A549 (cell line): ENCODE results near the gene FAM204A. TPM values are rescaled to one million over a fixed set of nuclear protein-coding genes. Genes with fewer than 3 reads are reported as not detected.

Experiments used
- ATAC-seq, 2 experiments: fragments of 200-7000 bp in 1 of 2; fragments of >200 bp in 1 of 2; cut with Nextera tagmentation in 1 of 2; cut with Tn5 transposase in 1 of 2; 3 replicates each; pipeline versions ENCODE4 v1.8.0 to v1.9.1; 2018 to 2020; ENCODE audit warnings: mild to moderate bottlenecking in 1 of 2, moderate library complexity in 1 of 2
- CTCF ChIA-PET: fragments of 300-600 bp; sonication (Branson Sonifier 250); formaldehyde crosslinking; extraction: SDS; loops from one replicate; lab custom pipeline; 2021; ENCODE audit warnings: antibody characterized with exemption, inconsistent platforms; lab: Yijun Ruan, JAX
- POLR2A ChIA-PET: fragments of 350-600 bp; formaldehyde crosslinking; extraction: SDS; loops from one replicate; lab custom pipeline; 2021; ENCODE audit warnings: antibody characterized with exemption, inconsistent platforms; lab: Yijun Ruan, JAX
- DNase-seq, 2 experiments: peaks; one replicate each; pipeline versions ENCODE4 v3.0.0 to v3.0.0-alpha.2; 2011 to 2016; ENCODE audit warnings: low read depth in 1 of 2, low spot score in 1 of 2
- FAIRE-seq: peaks from 2 replicates; lab custom pipeline; 2011; peaks lifted over from hg19 to GRCh38; lab: Jason Lieb, UNC
- H3K27ac ChIP-seq, 2 experiments: fragments of >200 bp; sonication (Bioruptor Twin); formaldehyde crosslinking; 3 replicates each; pipeline ENCODE4 v1.5.1; 2016 to 2017
- H3K4me1 ChIP-seq: fragments of >200 bp; sonication (Bioruptor Twin); formaldehyde crosslinking; 3 replicates; pipeline ENCODE4 v1.6.1; 2016
- H3K4me2 ChIP-seq: fragments of >200 bp; sonication (Bioruptor Twin); formaldehyde crosslinking; 3 replicates; pipeline ENCODE4 v1.6.1; 2016
- H3K4me3 ChIP-seq: fragments of >200 bp; sonication (Bioruptor Twin); formaldehyde crosslinking; 3 replicates; pipeline ENCODE4 v1.5.1; 2016
- H3K9me3 ChIP-seq: fragments of >200 bp; sonication (Bioruptor Twin); formaldehyde crosslinking; 3 replicates; pipeline ENCODE4 v1.6.1; 2016
- CBX2 ChIP-seq: fragments of 200-600 bp; sonication (generic); IDR thresholded peaks from 2 replicates; pipeline ENCODE4 v1.6.1; 2016; ENCODE audit warnings: low read depth, mild to moderate bottlenecking, borderline replicate concordance
- CTCF ChIP-seq: fragments of >200 bp; sonication (Bioruptor Twin); formaldehyde crosslinking; IDR thresholded peaks from 3 replicates; pipeline ENCODE4 v1.5.1; 2016
- FOSB ChIP-seq: fragments of 250-450 bp; sonication (Bioruptor Pico); IDR thresholded peaks from 2 replicates; pipeline ENCODE4 v1.5.0; 2020; ENCODE audit warnings: mild to moderate bottlenecking, moderate library complexity
- HDAC2 ChIP-seq: fragments of 200-600 bp; sonication (generic); IDR thresholded peaks from 2 replicates; pipeline ENCODE4 v1.6.1; 2016
- HEYL ChIP-seq: fragments of 250-450 bp; sonication (Bioruptor Pico); IDR thresholded peaks from 2 replicates; pipeline ENCODE4 v1.8.0; 2021; ENCODE audit warnings: mild to moderate bottlenecking, moderate library complexity
- JUN ChIP-seq, 2 experiments: fragments of >200 bp; sonication (Bioruptor Twin); formaldehyde crosslinking; IDR thresholded peaks; 2 replicates in 1 of 2; 3 replicates in 1 of 2; pipeline ENCODE4 v1.6.1; 2016 to 2017
- JUNB ChIP-seq: fragments of >200 bp; sonication (Bioruptor Twin); formaldehyde crosslinking; IDR thresholded peaks from 2 replicates; pipeline ENCODE4 v1.6.1; 2016
- MAFK ChIP-seq: fragments of 450-650 bp; IDR thresholded peaks from 2 replicates; pipeline ENCODE4 v1.6.1; 2014; ENCODE audit not compliant: partially characterized antibody
- NPAS2 ChIP-seq: fragments of 250-450 bp; sonication (Bioruptor Pico); IDR thresholded peaks from 2 replicates; pipeline ENCODE4 v1.8.0; 2022; ENCODE audit warnings: mild to moderate bottlenecking, moderate library complexity, borderline replicate concordance
- NR3C1 ChIP-seq: fragments of >200 bp; sonication (Bioruptor Twin); formaldehyde crosslinking; IDR thresholded peaks from 3 replicates; pipeline ENCODE4 v1.6.1; 2017
- PHF8 ChIP-seq: fragments of 200-600 bp; sonication (generic); IDR thresholded peaks from 2 replicates; pipeline ENCODE4 v1.6.1; 2016; ENCODE audit warnings: low read depth, mild to moderate bottlenecking, antibody characterized with exemption, moderate library complexity, borderline replicate concordance
- POLR2A ChIP-seq: IDR thresholded peaks from 2 replicates; pipeline ENCODE4 v1.6.1; 2012; ENCODE audit warnings: mild to moderate bottlenecking, low read length
- POLR2AphosphoS2 ChIP-seq: conservative IDR thresholded peaks from 2 replicates; pipeline ENCODE4 v1.6.1; 2012; ENCODE audit warnings: low read length, improper control_type of control experiment, inconsistent platforms
- RCOR1 ChIP-seq: fragments of 150-350 bp; IDR thresholded peaks from 2 replicates; pipeline ENCODE4 v1.6.1; 2014; ENCODE audit warnings: antibody characterized with exemption, low read length, low read depth
- REST ChIP-seq: fragments of 200-600 bp; sonication (generic); IDR thresholded peaks from 2 replicates; pipeline ENCODE4 v1.6.1; 2016; ENCODE audit warnings: antibody characterized with exemption, mild to moderate bottlenecking, moderate library complexity
- SMC3 ChIP-seq: fragments of >200 bp; sonication (Bioruptor Twin); formaldehyde crosslinking; IDR thresholded peaks from 3 replicates; pipeline ENCODE4 v1.6.1; 2018; ENCODE audit warnings: inconsistent platforms
- USF2 ChIP-seq: fragments of 450-650 bp; IDR thresholded peaks from 2 replicates; pipeline ENCODE4 v1.6.1; 2014; ENCODE audit warnings: antibody characterized with exemption
- ZC3H11A ChIP-seq: fragments of 450-650 bp; IDR thresholded peaks from 2 replicates; pipeline ENCODE4 v1.6.1; 2014; ENCODE audit warnings: antibody characterized with exemption, mild to moderate bottlenecking
- WGBS: methylation state at CpG from one replicate; pipeline ENCODE4 v1.1.6; 2017; ENCODE audit errors: missing lambda C conversion rate; 5-methylcytosine and 5-hydroxymethylcytosine counted together
- polyA plus RNA-seq, 4 experiments: library from polyadenylated mRNA; depleted of rRNA in 3 of 4; stranded (reverse); fragments of >200 nt; fragmentation: RNase III in 1 of 4; extraction: RNeasy Plus Mini Kit Qiagen cat#74134 plus additional on column Dnase treatment in 1 of 4; gene quantifications; 2 replicates in 3 of 4; 3 replicates in 1 of 4; pipeline ENCODE4 v1.2.3, GENCODE V29; 2011 to 2017
- TF ChIP-seq, protein P1 (sequence below): IDR thresholded peaks from 2 replicates; pipeline ENCODE4 v1.6.1; 2012
- TF ChIP-seq, protein P2 (sequence below): fragments of 150-350 bp; IDR thresholded peaks from 2 replicates; pipeline ENCODE4 v1.6.1; 2014; ENCODE audit warnings: low read depth, mild to moderate bottlenecking, low read length
- TF ChIP-seq, protein P3 (sequence below): fragments of 250-450 bp; sonication (Bioruptor Pico); IDR thresholded peaks from 2 replicates; pipeline ENCODE4 v1.5.0; 2021; ENCODE audit warnings: mild to moderate bottlenecking, moderate library complexity, borderline replicate concordance

The FAM204A gene
- polyA plus RNA-seq, 2 of the 4 experiments (the other 2 are of a cell fraction) = 39.2 to 62.8 TPM

- no peak overlapping the region for H3K27ac ChIP-seq
- H3K4me3 ChIP-seq = no peak overlapping the region
- ChIA-PET CTCF (interaction anchor here (0.6 to 1.3 kb wide), 2 partner anchors 116 to 379 kb away, joined by 3 to 4 read pairs; no protein-coding TSS in a partner anchor), POLR2A (no interaction called here)
- peaks cover 13% of the 10 kb centered on the region for H3K4me1 ChIP-seq
- no peak for DNase-seq
- no peak overlapping the region for H3K4me2 ChIP-seq
- 74% methylated on average over 3 of the region's 3 CpGs for WGBS
- H3K9me3 ChIP-seq = no peaks in the 10 kb centered on the region
- peak; percentile 49 for FAIRE-seq
- TF ChIP-seq ZC3H11A (no peak), MAFK (peak; percentile 67)
- TF ChIP-seq, all 56 proteins: peak for 1
- no peak for ATAC-seq
These were observed 1.4 kb upstream of the FAM204A start for GRCh38 chr10:118343549-118343948.

DNA sequence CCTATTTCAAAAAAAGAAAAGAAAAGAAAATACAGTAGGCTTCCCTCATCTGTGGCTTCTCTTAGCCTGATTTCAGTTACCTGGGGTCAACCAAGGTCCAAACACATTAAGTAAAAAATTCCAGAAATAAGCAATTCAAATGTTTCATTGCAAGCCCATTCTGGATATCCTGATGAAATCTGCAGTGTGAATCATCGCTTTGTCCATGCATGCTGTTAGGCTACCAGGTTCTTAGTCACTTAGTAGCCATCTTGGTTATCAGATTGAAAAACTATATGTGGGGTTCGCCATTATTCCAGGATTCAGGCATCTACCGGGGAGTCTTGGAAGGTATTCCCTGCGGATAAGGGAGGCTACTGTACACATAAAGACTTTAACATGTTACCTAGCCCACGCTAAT is 991 bp upstream of the FAM204A start:
- Histone ChIP-seq H3K27ac (no peak overlapping the region), H3K4me2 (no peak overlapping the region; the same call in 1 of the 3 replicates), H3K4me3 (no peak overlapping the region)
- WGBS = 90% methylated on average over 5 of the region's 5 CpGs
- TF ChIP-seq, protein P1, sequence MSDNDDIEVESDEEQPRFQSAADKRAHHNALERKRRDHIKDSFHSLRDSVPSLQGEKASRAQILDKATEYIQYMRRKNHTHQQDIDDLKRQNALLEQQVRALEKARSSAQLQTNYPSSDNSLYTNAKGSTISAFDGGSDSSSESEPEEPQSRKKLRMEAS = no peak
- TF ChIP-seq NR3C1 (no peak), HDAC2 (no peak), CTCF (no peak), SMC3 (no peak)
- TF ChIP-seq, all 56 proteins: peak for 0
- POLR2A ChIA-PET = no interaction called here
- FAIRE-seq = no peak
- no peak for ATAC-seq
- peak; percentile 5 to 13 for DNase-seq
- CTCF ChIA-PET = interaction anchor here (0.6 to 1.3 kb wide), 2 partner anchors 116 to 379 kb away, joined by 3 to 4 read pairs; no protein-coding TSS in a partner anchor
- Histone ChIP-seq H3K4me1 (peaks cover 13% of the 10 kb centered on the region), H3K9me3 (no peaks in the 10 kb centered on the region)

DNA sequence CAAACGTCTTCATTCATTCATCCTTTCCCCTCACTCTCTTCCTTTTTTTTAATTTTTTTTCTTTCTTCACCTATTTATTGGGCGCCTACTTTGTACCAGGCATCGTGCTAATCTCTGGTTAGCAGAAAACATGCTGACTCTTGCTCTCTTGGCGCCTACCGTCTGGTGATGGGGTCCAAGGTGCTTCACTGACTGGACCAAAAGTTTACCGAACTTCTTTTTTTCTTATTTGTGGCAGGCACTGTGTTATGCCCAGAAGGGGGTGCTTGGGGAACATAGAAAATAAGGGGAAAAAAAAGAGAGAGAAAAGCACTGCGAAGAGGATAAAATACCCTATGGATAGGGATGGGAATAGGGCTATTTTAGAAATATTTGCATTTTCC is 505 bp upstream of the FAM204A start:
- H3K9me3 ChIP-seq = no peaks in the 10 kb centered on the region
- peak overlapping the region; percentile 87 to 97 for H3K27ac ChIP-seq
- no peak for TF ChIP-seq JUN (IDR thresholded peaks at IDR 0.05)
- no peak for TF ChIP-seq USF2
- no peak for TF ChIP-seq NPAS2 (CRISPR knock-in tag)
- no peak for TF ChIP-seq POLR2A
- TF ChIP-seq, protein P2, sequence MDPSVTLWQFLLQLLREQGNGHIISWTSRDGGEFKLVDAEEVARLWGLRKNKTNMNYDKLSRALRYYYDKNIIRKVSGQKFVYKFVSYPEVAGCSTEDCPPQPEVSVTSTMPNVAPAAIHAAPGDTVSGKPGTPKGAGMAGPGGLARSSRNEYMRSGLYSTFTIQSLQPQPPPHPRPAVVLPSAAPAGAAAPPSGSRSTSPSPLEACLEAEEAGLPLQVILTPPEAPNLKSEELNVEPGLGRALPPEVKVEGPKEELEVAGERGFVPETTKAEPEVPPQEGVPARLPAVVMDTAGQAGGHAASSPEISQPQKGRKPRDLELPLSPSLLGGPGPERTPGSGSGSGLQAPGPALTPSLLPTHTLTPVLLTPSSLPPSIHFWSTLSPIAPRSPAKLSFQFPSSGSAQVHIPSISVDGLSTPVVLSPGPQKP = no peak
- TF ChIP-seq POLR2AphosphoS2 = no peak
- 66% methylated on average over 7 of the region's 7 CpGs for WGBS
- peak overlapping the region; percentile 92 for H3K4me3 ChIP-seq
- ChIA-PET POLR2A (no interaction called here), CTCF (no interaction called here)
- peak; percentile 4; a peak in 2 of 6 replicates for ATAC-seq
- H3K4me1 ChIP-seq = peaks cover 13% of the 10 kb centered on the region
- DNase-seq = no peak
- no peak for FAIRE-seq
- H3K4me2 ChIP-seq = peak overlapping the region; percentile 77

DNA sequence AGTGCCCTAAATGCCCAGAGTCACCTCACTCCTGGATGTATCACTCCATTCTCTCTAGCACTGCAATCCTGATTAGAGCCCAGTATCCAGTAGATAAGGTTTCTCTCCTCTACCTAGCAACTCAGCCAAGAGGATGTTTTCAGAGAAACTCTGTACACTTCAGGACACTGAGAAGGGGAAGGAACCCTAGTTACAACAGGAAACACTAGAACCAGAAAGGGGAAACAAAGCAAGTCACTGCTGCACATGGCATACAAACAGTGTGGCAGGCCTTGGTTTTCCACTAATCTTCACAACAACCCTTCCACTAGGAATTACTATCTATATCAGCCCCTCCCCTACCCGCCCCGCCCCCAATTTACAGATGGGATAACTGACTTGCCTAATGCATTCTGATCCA is 1.6 kb downstream of the FAM204A start:
- no peak for DNase-seq
- H3K4me1 ChIP-seq = peaks cover 13% of the 10 kb centered on the region
- H3K27ac ChIP-seq = no peak overlapping the region
- FAIRE-seq = no peak
- H3K9me3 ChIP-seq = no peaks in the 10 kb centered on the region
- no peak overlapping the region for H3K4me3 ChIP-seq
- ATAC-seq = no peak
- CTCF ChIA-PET = interaction anchor here (1.0 kb wide), 1 partner anchor 10 kb away, joined by 4 read pairs; no protein-coding TSS in a partner anchor
- WGBS = 72% methylated on average over 2 of the region's 2 CpGs
- H3K4me2 ChIP-seq = peak overlapping the region; percentile 84
- POLR2A ChIA-PET = no interaction called here
- TF ChIP-seq REST (no peak), JUN (IDR thresholded peaks at IDR 0.05) (no peak), FOSB (CRISPR knock-in tag) (no peak), JUNB (no peak), POLR2AphosphoS2 (no peak), HEYL (CRISPR knock-in tag) (no peak), CBX2 (no peak), RCOR1 (no peak), ZC3H11A (no peak), PHF8 (no peak)
- TF ChIP-seq, protein P3, sequence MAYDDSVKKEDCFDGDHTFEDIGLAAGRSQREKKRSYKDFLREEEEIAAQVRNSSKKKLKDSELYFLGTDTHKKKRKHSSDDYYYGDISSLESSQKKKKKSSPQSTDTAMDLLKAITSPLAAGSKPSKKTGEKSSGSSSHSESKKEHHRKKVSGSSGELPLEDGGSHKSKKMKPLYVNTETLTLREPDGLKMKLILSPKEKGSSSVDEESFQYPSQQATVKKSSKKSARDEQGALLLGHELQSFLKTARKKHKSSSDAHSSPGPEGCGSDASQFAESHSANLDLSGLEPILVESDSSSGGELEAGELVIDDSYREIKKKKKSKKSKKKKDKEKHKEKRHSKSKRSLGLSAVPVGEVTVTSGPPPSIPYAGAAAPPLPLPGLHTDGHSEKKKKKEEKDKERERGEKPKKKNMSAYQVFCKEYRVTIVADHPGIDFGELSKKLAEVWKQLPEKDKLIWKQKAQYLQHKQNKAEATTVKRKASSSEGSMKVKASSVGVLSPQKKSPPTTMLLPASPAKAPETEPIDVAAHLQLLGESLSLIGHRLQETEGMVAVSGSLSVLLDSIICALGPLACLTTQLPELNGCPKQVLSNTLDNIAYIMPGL (CRISPR knock-in tag) = no peak
